ENCODE measurements around the gene RGSL1.

Gene RGSL1

GRCh38 chr1:182601416-182601786, 151.5 kb downstream of the RGSL1 start:
- Histone ChIP-seq H3K4me1 (ENCODE audit: control insufficient read depth, insufficient read depth, low read length) (peaks cover 35% of the 10 kb centered on the region), H3K9ac (ENCODE audit: low read length) (no peak overlapping the region), H3K27ac (ENCODE audit: low read depth, low read length) (no peak overlapping the region), H3K4me3 (ENCODE audit: low read depth, low read length) (no peak overlapping the region), H3K9me3 (ENCODE audit: control insufficient read depth, insufficient read depth, low read depth, low read length) (no peaks in the 10 kb centered on the region), H3K36me3 (ENCODE audit: control insufficient read depth, insufficient read depth, low read length) (peaks cover 15% of the 10 kb centered on the region), H3K27me3 (ENCODE audit: control insufficient read depth, insufficient read depth, low read length) (peaks cover 33% of the 10 kb centered on the region)

GRCh38 chr1:182601913-182602312, 152.0 kb downstream of the RGSL1 start:
- Histone ChIP-seq H3K27ac (ENCODE audit: low read depth, low read length) (no peak overlapping the region), H3K9ac (ENCODE audit: low read length) (no peak overlapping the region), H3K4me3 (ENCODE audit: low read depth, low read length) (no peak overlapping the region)

GRCh38 chr1:182602935-182603645, 153.1 kb downstream of the RGSL1 start:
- Histone ChIP-seq H3K9ac (ENCODE audit: low read length) (no peak overlapping the region), H3K27ac (ENCODE audit: low read depth, low read length) (no peak overlapping the region)

More at GRCh38 chr1:182601913-182602312, 152.0 kb downstream of the RGSL1 start:
- H3K4me1 ChIP-seq (ENCODE audit: control insufficient read depth, insufficient read depth, low read length) = peaks cover 35% of the 10 kb centered on the region
- peaks cover 15% of the 10 kb centered on the region for H3K36me3 ChIP-seq (ENCODE audit: control insufficient read depth, insufficient read depth, low read length)
- H3K27me3 ChIP-seq (ENCODE audit: control insufficient read depth, insufficient read depth, low read length) = peaks cover 33% of the 10 kb centered on the region
- H3K9me3 ChIP-seq (ENCODE audit: control insufficient read depth, insufficient read depth, low read depth, low read length) = no peaks in the 10 kb centered on the region

GRCh38 chr1:182603646-182604174, 153.8 kb downstream of the RGSL1 start:
- H3K4me1 ChIP-seq (ENCODE audit: control insufficient read depth, insufficient read depth, low read length) = peaks cover 35% of the 10 kb centered on the region
- H3K27ac ChIP-seq (ENCODE audit: low read depth, low read length) = no peak overlapping the region
- H3K4me3 ChIP-seq (ENCODE audit: low read depth, low read length) = peak overlapping the region; percentile 71
- H3K27me3 ChIP-seq (ENCODE audit: control insufficient read depth, insufficient read depth, low read length) = peaks cover 41% of the 10 kb centered on the region
- peak overlapping the region; percentile 67 for H3K9ac ChIP-seq (ENCODE audit: low read length)
- H3K36me3 ChIP-seq (ENCODE audit: control insufficient read depth, insufficient read depth, low read length) = peaks cover 15% of the 10 kb centered on the region
- H3K9me3 ChIP-seq (ENCODE audit: control insufficient read depth, insufficient read depth, low read depth, low read length) = no peaks in the 10 kb centered on the region

More at GRCh38 chr1:182602935-182603645, 153.1 kb downstream of the RGSL1 start:
- H3K4me3 ChIP-seq (ENCODE audit: low read depth, low read length) = peak overlapping the region; percentile 71; the same call in 1 of the 2 replicates
- H3K36me3 ChIP-seq (ENCODE audit: control insufficient read depth, insufficient read depth, low read length) = peaks cover 15% of the 10 kb centered on the region
- H3K27me3 ChIP-seq (ENCODE audit: control insufficient read depth, insufficient read depth, low read length) = peaks cover 40% of the 10 kb centered on the region
- peaks cover 35% of the 10 kb centered on the region for H3K4me1 ChIP-seq (ENCODE audit: control insufficient read depth, insufficient read depth, low read length)
- H3K9me3 ChIP-seq (ENCODE audit: control insufficient read depth, insufficient read depth, low read depth, low read length) = no peaks in the 10 kb centered on the region

DNA sequence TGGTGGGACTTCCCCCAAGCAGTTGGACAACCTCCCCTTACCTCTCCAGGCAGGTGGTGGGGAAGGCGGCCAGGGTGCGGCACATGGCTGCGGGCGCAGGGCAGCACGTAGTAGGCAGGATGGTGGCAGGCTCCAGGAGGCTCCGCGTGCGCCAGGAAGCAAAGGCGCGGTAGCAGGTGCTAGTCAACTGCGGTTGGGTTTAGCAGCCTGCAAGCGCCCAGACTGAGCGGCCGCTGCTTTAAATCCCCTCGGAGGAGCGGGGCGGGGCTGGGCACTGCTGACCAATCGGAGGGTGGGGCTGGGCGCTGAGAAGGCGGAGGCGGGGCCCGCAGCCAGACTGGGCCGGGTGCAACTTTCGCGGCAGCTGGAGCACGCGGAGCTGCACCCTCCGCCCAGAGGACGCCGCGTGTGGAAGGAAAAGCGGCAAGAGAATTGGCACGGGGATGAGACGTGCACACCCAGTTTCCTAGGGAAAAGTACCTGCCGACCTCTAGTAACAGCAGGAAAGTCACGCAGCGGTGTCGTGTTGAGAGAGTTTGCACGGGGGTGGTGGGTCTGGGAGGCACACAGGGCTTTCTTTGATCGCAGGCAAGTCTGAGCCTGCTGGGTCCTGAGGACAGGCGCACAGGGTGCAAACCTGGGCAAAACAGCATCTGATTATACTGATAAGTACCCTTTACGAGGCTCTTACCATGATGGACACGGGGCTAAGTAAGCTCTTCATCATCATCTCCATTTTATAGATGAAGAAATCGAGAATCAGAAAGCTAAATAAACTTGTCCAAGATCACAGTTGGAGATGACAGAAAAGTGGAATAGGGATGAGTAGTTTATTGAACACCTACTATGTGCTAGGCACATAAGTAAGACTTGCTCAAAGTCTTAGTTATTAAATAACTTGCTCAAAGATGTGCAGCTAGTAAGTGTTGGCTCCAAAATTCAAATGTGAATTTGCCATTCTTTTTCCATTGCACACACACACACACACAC, 154.5 kb downstream of the RGSL1 start, which contains the start of gene RGS16:
TSS of gene RGS16 (minus strand) at position 215 of the 990 bp plus-strand sequence. CDS start at position 85, 130 bp downstream.
- peak within 1 kb of the TSS; percentile 67 for H3K9ac ChIP-seq (ENCODE audit: low read length)
- no peaks in the 10 kb centered on the region for H3K9me3 ChIP-seq (ENCODE audit: control insufficient read depth, insufficient read depth, low read depth, low read length)
- H3K4me3 ChIP-seq (ENCODE audit: low read depth, low read length) = peak within 1 kb of the TSS; percentile 71
- H3K4me1 ChIP-seq (ENCODE audit: control insufficient read depth, insufficient read depth, low read length) = peaks cover 31% of the 10 kb centered on the region
- no peak within 1 kb of the TSS for H3K27ac ChIP-seq (ENCODE audit: low read depth, low read length)
- peaks cover 44% of the 10 kb centered on the region for H3K27me3 ChIP-seq (ENCODE audit: control insufficient read depth, insufficient read depth, low read length)
- H3K36me3 ChIP-seq (ENCODE audit: control insufficient read depth, insufficient read depth, low read length) = peaks cover 15% of the 10 kb centered on the region

- Histone ChIP-seq H3K4me1 (ENCODE audit: control insufficient read depth, insufficient read depth, low read length) (peaks cover 34% of the 10 kb centered on the region), H3K27me3 (ENCODE audit: control insufficient read depth, insufficient read depth, low read length) (peaks cover 61% of the 10 kb centered on the region), H3K9me3 (ENCODE audit: control insufficient read depth, insufficient read depth, low read depth, low read length) (no peaks in the 10 kb centered on the region), H3K4me3 (ENCODE audit: low read depth, low read length) (no peak overlapping the region), H3K36me3 (ENCODE audit: control insufficient read depth, insufficient read depth, low read length) (no peaks in the 10 kb centered on the region), H3K27ac (ENCODE audit: low read depth, low read length) (no peak overlapping the region), H3K9ac (ENCODE audit: low read length) (no peak overlapping the region)
These were observed 157.6 kb downstream of the RGSL1 start for GRCh38 chr1:182607566-182607965.

DNA sequence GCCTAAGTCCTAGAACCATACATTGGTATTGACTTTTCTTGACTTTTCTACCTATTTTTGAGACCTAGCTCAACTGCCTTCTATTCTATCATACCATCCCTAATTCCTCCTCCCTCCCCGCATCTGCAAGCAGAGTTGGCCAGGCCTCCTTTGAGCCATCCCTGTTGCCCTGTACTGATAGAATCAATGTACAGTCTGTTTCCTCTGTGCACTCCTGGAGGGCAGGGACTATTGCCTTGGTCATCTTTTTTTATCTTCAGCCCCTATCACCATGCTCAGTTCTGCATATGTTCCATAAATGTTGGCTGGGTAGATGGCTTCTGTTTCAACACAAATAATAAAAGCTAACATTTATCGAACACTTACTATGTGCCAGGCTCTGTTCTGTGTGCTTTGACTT, 158.3 kb downstream of the RGSL1 start:
- H3K9me3 ChIP-seq (ENCODE audit: control insufficient read depth, insufficient read depth, low read depth, low read length) = no peaks in the 10 kb centered on the region
- no peak overlapping the region for H3K27ac ChIP-seq (ENCODE audit: low read depth, low read length)
- peaks cover 33% of the 10 kb centered on the region for H3K4me1 ChIP-seq (ENCODE audit: control insufficient read depth, insufficient read depth, low read length)
- H3K4me3 ChIP-seq (ENCODE audit: low read depth, low read length) = no peak overlapping the region
- no peaks in the 10 kb centered on the region for H3K36me3 ChIP-seq (ENCODE audit: control insufficient read depth, insufficient read depth, low read length)
- H3K9ac ChIP-seq (ENCODE audit: low read length) = no peak overlapping the region
- peaks cover 61% of the 10 kb centered on the region for H3K27me3 ChIP-seq (ENCODE audit: control insufficient read depth, insufficient read depth, low read length)

DNA sequence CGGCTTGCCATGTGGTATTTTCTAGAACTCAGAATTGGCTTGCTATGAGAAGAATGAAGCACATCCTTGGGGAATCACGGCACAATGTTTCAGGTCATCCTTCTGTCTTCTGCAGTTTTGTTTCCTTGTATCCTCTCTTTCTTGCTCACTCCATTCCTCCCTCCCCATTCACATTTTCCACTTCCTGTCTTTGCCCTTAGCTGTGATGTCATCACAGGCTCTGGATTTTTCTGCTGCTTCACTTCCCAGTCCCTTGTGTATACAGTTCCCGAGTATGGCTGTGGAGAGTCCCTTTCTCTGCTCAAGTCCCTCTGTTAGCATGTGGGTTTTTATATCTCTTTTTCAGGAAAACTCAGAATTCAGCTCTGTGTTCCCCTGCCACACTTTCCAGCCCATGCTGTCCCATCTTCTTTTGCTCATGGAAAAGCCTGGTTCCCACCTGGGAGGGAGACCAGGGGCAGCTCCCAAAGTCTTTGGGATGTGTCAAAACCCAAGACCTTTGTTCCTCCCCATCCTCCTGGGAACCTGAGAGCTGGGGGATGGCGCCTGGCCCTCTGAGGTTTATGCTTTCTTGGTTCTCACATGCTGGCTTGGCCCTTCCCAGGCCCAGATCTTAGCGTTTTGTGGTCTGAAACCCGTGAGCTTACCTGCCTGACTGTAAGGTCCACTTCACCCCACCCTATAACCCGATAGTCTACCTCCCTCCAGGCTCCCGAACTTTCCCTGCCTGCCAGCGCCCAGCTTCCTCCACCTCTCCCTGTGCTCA, 159.1 kb downstream of the RGSL1 start:
- peaks cover 27% of the 10 kb centered on the region for H3K4me1 ChIP-seq (ENCODE audit: control insufficient read depth, insufficient read depth, low read length)
- H3K27me3 ChIP-seq (ENCODE audit: control insufficient read depth, insufficient read depth, low read length) = peaks cover 61% of the 10 kb centered on the region

More for the DNA sequence above, 159.1 kb downstream of the RGSL1 start:
- no peak overlapping the region for H3K4me3 ChIP-seq (ENCODE audit: low read depth, low read length)
- H3K9ac ChIP-seq (ENCODE audit: low read length) = no peak overlapping the region
- H3K9me3 ChIP-seq (ENCODE audit: control insufficient read depth, insufficient read depth, low read depth, low read length) = no peaks in the 10 kb centered on the region
- no peaks in the 10 kb centered on the region for H3K36me3 ChIP-seq (ENCODE audit: control insufficient read depth, insufficient read depth, low read length)
- H3K27ac ChIP-seq (ENCODE audit: low read depth, low read length) = no peak overlapping the region
